HCT116 (cell line): ENCODE data around the gene BLTP3B. TPM values are rescaled to one million over a fixed set of nuclear protein-coding genes. Genes with fewer than 3 reads are reported as not detected.

Source experiments
- ATAC-seq: fragments of 200-7000 bp; cut with Tn5 transposase; 2 replicates; pipeline ENCODE4 v1.9.1; 2020; ENCODE audit warnings: mild to moderate bottlenecking, moderate library complexity
- BruUV-seq: library from RNA; stranded (reverse); fragments of 400-500 nt; replicated peaks from 2 replicates; lab custom pipeline; 2021; lab: Mats Ljungman, UMichigan
- CTCF ChIA-PET: fragments of 300-600 bp; sonication (Branson Sonifier 250); formaldehyde crosslinking; loops from one replicate; lab custom pipeline; 2021; ENCODE audit warnings: antibody characterized with exemption; lab: Charles Lee
- POLR2A ChIA-PET: fragments of 300-600, 350-600 bp; sonication (Branson Sonifier 250); formaldehyde crosslinking; loops from one replicate; lab custom pipeline; 2021; ENCODE audit warnings: antibody characterized with exemption; lab: Charles Lee
- RAD21 ChIA-PET, 2 experiments: fragments of 300-600 bp; sonication (Branson Sonifier 250); formaldehyde crosslinking; loops; one replicate each; lab custom pipeline; 2023; ENCODE audit warnings: low total read pairs in 2 of 2; ENCODE audit not compliant: uncharacterized antibody in 2 of 2, unreplicated experiment in 2 of 2, low non-redundant PET in 1 of 2; lab: Charles Lee
- DNase-seq: peaks from one replicate; pipeline ENCODE4 v3.0.0-alpha.2; 2010; ENCODE audit warnings: low read depth, low spot score
- H2AFZ ChIP-seq: fragments of 200-600 bp; shearing (Covaris generic), sonication (generic); 2 replicates; pipeline ENCODE4 v1.6.1; 2017; ENCODE audit warnings: low read depth, mixed run types, mixed read lengths, antibody characterized with exemption, low read length; ENCODE audit not compliant: poor library complexity, severe bottlenecking
- H3K27ac ChIP-seq: 2 replicates; pipeline ENCODE4 v1.5.1; 2012; ENCODE audit warnings: low read depth, low read length
- H3K27me3 ChIP-seq: fragments of 200-600 bp; sonication (generic); 2 replicates; pipeline ENCODE4 v1.6.1; 2016; ENCODE audit warnings: mixed run types, low read length, mixed read lengths; ENCODE audit not compliant: insufficient read depth
- H3K36me3 ChIP-seq, 2 experiments: fragments of 200-500 bp in 1 of 2; fragments of 200-600 bp in 1 of 2; sonication (Bioruptor generic) in 1 of 2; sonication (generic) in 1 of 2; 2 replicates each; pipeline versions ENCODE4 v1.5.1 to v1.6.1; 2014 to 2016; ENCODE audit warnings: low read length in 2 of 2, inconsistent platforms in 1 of 2, mixed read lengths in 1 of 2, mixed run types in 1 of 2; ENCODE audit not compliant: insufficient read depth in 2 of 2, control insufficient read depth in 1 of 2
- H3K4me1 ChIP-seq, 2 experiments: fragments of 200-600 bp in 1 of 2; sonication (generic) in 1 of 2; 2 replicates each; pipeline versions ENCODE4 v1.5.1 to v1.6.1; 2012 to 2017; ENCODE audit warnings: low read length in 2 of 2, inconsistent platforms in 1 of 2, mild to moderate bottlenecking in 1 of 2, mixed read lengths in 1 of 2, mixed run types in 1 of 2, moderate library complexity in 1 of 2; ENCODE audit not compliant: insufficient read depth in 2 of 2, control insufficient read depth in 1 of 2
- H3K4me2 ChIP-seq: fragments of 200-600 bp; sonication (generic); 2 replicates; pipeline ENCODE4 v1.6.1; 2017; ENCODE audit warnings: mixed run types, low read length, mixed read lengths
- H3K4me3 ChIP-seq, 2 experiments: fragments of 200-600 bp in 1 of 2; sonication (generic) in 1 of 2; replicated peaks in 1 of 2; 2 replicates each; pipeline ENCODE4 v1.5.1; 2011 to 2016; ENCODE audit warnings: low read length in 2 of 2, control low read depth in 1 of 2, low read depth in 1 of 2, mild to moderate bottlenecking in 1 of 2, mixed read lengths in 1 of 2, mixed run types in 1 of 2
- H3K79me2 ChIP-seq: fragments of 200-600 bp; sonication (generic); 2 replicates; pipeline ENCODE4 v1.6.1; 2017; ENCODE audit warnings: mild to moderate bottlenecking, mixed run types, low read length, moderate library complexity, mixed read lengths; ENCODE audit not compliant: insufficient read depth
- H3K9ac ChIP-seq: fragments of 200-600 bp; sonication (generic); 2 replicates; pipeline ENCODE4 v1.6.1; 2016; ENCODE audit warnings: low read length, mixed read lengths
- H3K9me2 ChIP-seq: fragments of 200-600 bp; sonication (generic), shearing (Covaris generic); 2 replicates; pipeline ENCODE4 v1.6.1; 2017; ENCODE audit warnings: mixed run types, mild to moderate bottlenecking, moderate library complexity; ENCODE audit not compliant: insufficient read depth
- H3K9me3 ChIP-seq, 2 experiments: fragments of 200-500 bp in 1 of 2; fragments of 200-600 bp in 1 of 2; sonication (Bioruptor generic) in 1 of 2; sonication (generic) in 1 of 2; 2 replicates each; pipeline ENCODE4 v1.6.1; 2014 to 2017; ENCODE audit warnings: low read length in 2 of 2, mixed read lengths in 2 of 2, inconsistent platforms in 1 of 2, low read depth in 1 of 2, mild to moderate bottlenecking in 1 of 2, mixed run types in 1 of 2, moderate library complexity in 1 of 2; ENCODE audit not compliant: control insufficient read depth in 1 of 2, insufficient read depth in 1 of 2
- H4K20me1 ChIP-seq: fragments of 200-600 bp; sonication (generic), shearing (Covaris generic); 2 replicates; pipeline ENCODE4 v1.6.1; 2017; ENCODE audit warnings: mixed run types, mild to moderate bottlenecking, moderate library complexity; ENCODE audit not compliant: insufficient read depth
- ATF3 ChIP-seq: IDR thresholded peaks from 2 replicates; pipeline ENCODE4 v1.6.1; 2012
- CTCF ChIP-seq, 3 experiments: fragments of 200-600 bp in 1 of 3; sonication (generic) in 1 of 3; IDR thresholded peaks in 2 of 3; conservative IDR thresholded peaks in 1 of 3; 2 replicates each; pipeline ENCODE4 v1.5.1; 2012 to 2017; ENCODE audit warnings: low read depth in 2 of 3, low read length in 2 of 3, antibody characterized with exemption in 1 of 3, borderline replicate concordance in 1 of 3, control low read depth in 1 of 3, mild to moderate bottlenecking in 1 of 3, mixed read lengths in 1 of 3, mixed run types in 1 of 3, moderate library complexity in 1 of 3; ENCODE audit not compliant: insufficient read depth in 1 of 3
- ELF1 ChIP-seq: IDR thresholded peaks from 2 replicates; pipeline ENCODE4 v1.6.1; 2012; ENCODE audit warnings: low read depth, borderline replicate concordance
- EZH2 ChIP-seq: fragments of 200-600 bp; sonication (generic); IDR thresholded peaks from 2 replicates; pipeline ENCODE4 v1.6.1; 2017; ENCODE audit warnings: antibody characterized with exemption, mixed run types
- EZH2phosphoT487 ChIP-seq: fragments of 200-600 bp; IDR thresholded peaks from 2 replicates; pipeline ENCODE4 v1.6.1; 2018; ENCODE audit warnings: antibody characterized with exemption, borderline replicate concordance
- JUND ChIP-seq: IDR thresholded peaks from 2 replicates; pipeline ENCODE4 v1.6.1; 2012
- POLR2A ChIP-seq: IDR thresholded peaks from 2 replicates; pipeline ENCODE4 v1.7.0; 2011; ENCODE audit warnings: borderline replicate concordance; ENCODE audit not compliant: insufficient read depth, insufficient read length; ENCODE audit errors: extremely low read depth
- RAD21 ChIP-seq: IDR thresholded peaks from 2 replicates; pipeline ENCODE4 v1.6.1; 2012; ENCODE audit warnings: low read depth, mild to moderate bottlenecking
- SIN3A ChIP-seq: IDR thresholded peaks from 2 replicates; pipeline ENCODE4 v1.6.1; 2012; ENCODE audit warnings: low read depth
- YY1 ChIP-seq: IDR thresholded peaks from 2 replicates; pipeline ENCODE4 v1.6.1; 2011; ENCODE audit warnings: low read length, low read depth, moderate library complexity, mild to moderate bottlenecking; ENCODE audit not compliant: insufficient replicate concordance; ENCODE audit errors: extremely low read depth
- ZFX ChIP-seq: fragments of 450-650 bp; IDR thresholded peaks from 2 replicates; pipeline ENCODE4 v1.6.1; 2017
- ZNF274 ChIP-seq: fragments of 200-500 bp; sonication (Bioruptor generic); IDR thresholded peaks from 2 replicates; pipeline ENCODE4 v1.6.1; 2014; ENCODE audit warnings: mild to moderate bottlenecking, low read depth, low read length, inconsistent platforms
- intact Hi-C: fragments of 100-400 bp; cut with micrococcal nuclease; formaldehyde crosslinking; loops from 2 replicates; pipeline ENCODE4 v1.10.0; 2022
- total RNA-seq: library from RNA; stranded (reverse); gene quantifications from one replicate; pipeline ENCODE4 v1.2.1, GENCODE V29; 2021; ENCODE audit not compliant: unreplicated experiment

Gene BLTP3B
- total RNA-seq, 1 experiment from 2014 or later = 24.5 TPM

GRCh38 chr12:100174495-100174894, 31.8 kb upstream of the BLTP3B start:
- H3K4me3 ChIP-seq = no peak overlapping the region
- RAD21 ChIA-PET = no interaction called here
- intact Hi-C loops = no loop called here
- no peak overlapping the region for H2AFZ ChIP-seq
- no peaks in the 10 kb centered on the region for H3K9me2 ChIP-seq
- 0 out of 4 replicates have a peak, but pooled peaks cover 0 to 3% of the 10 kb centered on the region in 2 experiments for H3K36me3 ChIP-seq
- CTCF ChIA-PET = interaction anchor here (0.6 kb wide), 1 partner anchor 54 kb away, joined by 3 read pairs; no protein-coding TSS in a partner anchor
- no peaks in the 10 kb centered on the region for H3K79me2 ChIP-seq
- no peak overlapping the region for H3K9ac ChIP-seq
- ATAC-seq = no peak
- H3K27me3 ChIP-seq = no peaks in the 10 kb centered on the region
- no peaks in the 10 kb centered on the region for H3K9me3 ChIP-seq
- no peak for TF ChIP-seq EZH2
- TF ChIP-seq CTCF (IDR thresholded peaks at IDR 0.05 in 2 of 3, conservative IDR thresholded peaks at IDR 0.05 in 1 of 3; ENCODE audit: borderline replicate concordance in 1 of 3, insufficient read depth in 1 of 3, low read depth in 2 of 3, low read length in 2 of 3) = no peak
- TF ChIP-seq ZNF274 = no peak
- TF ChIP-seq POLR2A = no peak
- no peak for TF ChIP-seq JUND
- TF ChIP-seq, all 23 proteins: peak for 0
- Histone ChIP-seq H3K27ac (no peak overlapping the region), H3K4me1 (no peaks in the 10 kb centered on the region), H3K4me2 (no peak overlapping the region), H4K20me1 (no peaks in the 10 kb centered on the region)
- no TSS peak for BruUV-seq
- POLR2A ChIA-PET = no interaction called here
- DNase-seq = no peak

- no peak overlapping the region for H3K4me2 ChIP-seq
- ChIA-PET RAD21 (no interaction called here), CTCF (no interaction called here), POLR2A (no interaction called here)
- H3K9me2 ChIP-seq = no peaks in the 10 kb centered on the region
- no peaks in the 10 kb centered on the region for H3K36me3 ChIP-seq
- H3K27me3 ChIP-seq = no peaks in the 10 kb centered on the region
- H3K9ac ChIP-seq = no peak overlapping the region
- ATAC-seq (no peak), DNase-seq (no peak)
- no peak overlapping the region for H3K27ac ChIP-seq
- no peaks in the 10 kb centered on the region for H3K9me3 ChIP-seq
- no peaks in the 10 kb centered on the region for H4K20me1 ChIP-seq
- intact Hi-C loops = no loop called here
- no peaks in the 10 kb centered on the region for H3K79me2 ChIP-seq
- no TSS peak for BruUV-seq
- H3K4me1 ChIP-seq = no peaks in the 10 kb centered on the region
- no peak overlapping the region for H3K4me3 ChIP-seq
- TF ChIP-seq EZH2phosphoT487 (no peak), SIN3A (no peak), CTCF (IDR thresholded peaks at IDR 0.05 in 2 of 3, conservative IDR thresholded peaks at IDR 0.05 in 1 of 3; ENCODE audit: borderline replicate concordance in 1 of 3, insufficient read depth in 1 of 3, low read depth in 2 of 3, low read length in 2 of 3) (no peak), RAD21 (no peak), POLR2A (no peak), ZNF274 (no peak), YY1 (no peak), JUND (no peak), ATF3 (no peak), ELF1 (no peak), ZFX (no peak)
- no peak overlapping the region for H2AFZ ChIP-seq
Observed at GRCh38 chr12:100173111-100173510, 30.4 kb upstream of the BLTP3B start.
